Lung (tissue), 12 donors: ENCODE measurements around the gene SEMA4D. TPM values are rescaled to one million over a fixed set of nuclear protein-coding genes. Genes with fewer than 3 reads are reported as not detected.

ENCODE experiments used
- ATAC-seq: fragments of 200-7000 bp; cut with Tn5 transposase; one replicate; pipeline ENCODE4 v1.9.1; 2020; ENCODE audit warnings: moderate number of reproducible peaks; ENCODE audit not compliant: insufficient read depth, low FRiP score
- DNase-seq, 3 donors: peaks; one replicate each; pipeline ENCODE4 v3.0.0-alpha.2; 2013 to 2017
- H3K27ac ChIP-seq, 2 donors: one replicate each; pipeline ENCODE4 v1.5.1; 2013; ENCODE audit warnings: mild to moderate bottlenecking in 2 of 2, moderate library complexity in 2 of 2, control low read depth in 1 of 2, inconsistent platforms in 1 of 2, low read depth in 1 of 2, low read length in 1 of 2
- H3K27me3 ChIP-seq, 3 donors: one replicate each; pipeline ENCODE4 v1.5.1; 2013; ENCODE audit warnings: low read length in 2 of 3; ENCODE audit not compliant: control insufficient read depth in 3 of 3, insufficient read depth in 3 of 3
- H3K36me3 ChIP-seq, 4 donors: one replicate each; pipeline ENCODE4 v1.5.1; 2013; ENCODE audit warnings: low read length in 4 of 4, mild to moderate bottlenecking in 1 of 4, moderate library complexity in 1 of 4; ENCODE audit not compliant: control insufficient read depth in 4 of 4, insufficient read depth in 4 of 4
- H3K4me1 ChIP-seq, 5 donors: one replicate each; pipeline ENCODE4 v1.5.1; 2013; ENCODE audit warnings: low read length in 5 of 5, mild to moderate bottlenecking in 2 of 5, moderate library complexity in 1 of 5; ENCODE audit not compliant: control insufficient read depth in 5 of 5, insufficient read depth in 5 of 5
- H3K4me3 ChIP-seq: one replicate; pipeline ENCODE4 v1.5.1; 2013; ENCODE audit warnings: mild to moderate bottlenecking, control low read depth, moderate library complexity
- H3K9ac ChIP-seq, 2 donors: one replicate each; pipeline ENCODE4 v1.5.1; 2013; ENCODE audit warnings: low read length in 2 of 2, control low read depth in 1 of 2; ENCODE audit not compliant: insufficient read depth in 1 of 2
- H3K9me3 ChIP-seq, 4 donors: one replicate each; pipeline ENCODE4 v1.5.1; 2013; ENCODE audit warnings: low read length in 3 of 4, mild to moderate bottlenecking in 1 of 4, moderate library complexity in 1 of 4; ENCODE audit not compliant: control insufficient read depth in 4 of 4, insufficient read depth in 3 of 4
- CTCF ChIP-seq: IDR thresholded peaks from 2 replicates; pipeline ENCODE4 v1.5.1; 2012; ENCODE audit warnings: mild to moderate bottlenecking; ENCODE audit errors: control extremely low read depth, extremely low read depth
- WGBS, 2 donors: extraction: QIAGEN DNeasy Blood & Tissue Kit; methylation state at CpG; one replicate each; pipeline ENCODE4 v1.1.7; 2013; 5-methylcytosine and 5-hydroxymethylcytosine counted together
- polyA plus RNA-seq, 2 donors: library from polyadenylated mRNA; stranded (reverse); fragments of 200-250 nt; gene quantifications; one replicate each; pipeline ENCODE4 v1.2.1, GENCODE V29; 2013
- total RNA-seq, 2 donors: library from RNA; depleted of rRNA in 1 of 2; stranded (reverse); fragments of >200 nt in 1 of 2; gene quantifications; one replicate each; pipeline ENCODE4 v1.2.1, GENCODE V29; 2014 to 2021
- donor health status: control.
- donor health status: control.
- donor health status: Bipolar disorder and iron deficiency.
- donor health status: healthy.
- donor health status: DM: yes; HTN: yes; CAD: no.

SEMA4D gene
- total and polyA plus RNA-seq, 4 donors, result 6.7 to 61.5 (median 29.0) TPM

- ATAC-seq (no peak), DNase-seq (no peak)
- Histone ChIP-seq H3K4me1 (peaks cover 0 to 23% (median 7%) of the 10 kb centered on the region in 5 donors), H3K9me3 (no peaks in the 10 kb centered on the region), H3K27me3 (no peaks in the 10 kb centered on the region), H3K9ac (no peak overlapping the region), H3K4me3 (no peak overlapping the region), H3K36me3 (peaks cover 0 to 3% (median 0%) of the 10 kb centered on the region in 4 donors), H3K27ac (no peak overlapping the region)
- WGBS, 2 donors, result 91 to 95% methylated on average over 13 of the region's 13 CpGs
- TF ChIP-seq CTCF, result no peak
Measured at GRCh38 chr9:89446261-89446960, 51.5 kb downstream of the SEMA4D start.

GRCh38 chr9:89445801-89446251 lies 52.1 kb downstream of the SEMA4D start:
- no peak for ATAC-seq
- Histone ChIP-seq H3K4me3 (no peak overlapping the region), H3K4me1 (peaks cover 0 to 29% (median 12%) of the 10 kb centered on the region in 5 donors), H3K9ac (no peak overlapping the region), H3K27ac (no peak overlapping the region), H3K9me3 (no peaks in the 10 kb centered on the region), H3K36me3 (peaks cover 0 to 3% (median 0%) of the 10 kb centered on the region in 4 donors), H3K27me3 (no peaks in the 10 kb centered on the region)
- DNase-seq, result no peak
- WGBS, 2 donors, result 91 to 95% methylated on average over 8 of the region's 8 CpGs
- TF ChIP-seq CTCF, result no peak

- H3K9ac ChIP-seq, result no peak overlapping the region
Measured at GRCh38 chr9:89444925-89445765, 52.8 kb downstream of the SEMA4D start.

More at GRCh38 chr9:89444925-89445765, 52.8 kb downstream of the SEMA4D start:
- no peaks in the 10 kb centered on the region for H3K27me3 ChIP-seq
- peaks cover 0 to 35% (median 15%) of the 10 kb centered on the region in 5 donors for H3K4me1 ChIP-seq
- ATAC-seq, result no peak
- 83 to 85% methylated on average over 16 of the region's 16 CpGs for WGBS, 2 donors
- H3K9me3 ChIP-seq, result no peaks in the 10 kb centered on the region
- peaks cover 0 to 3% (median 0%) of the 10 kb centered on the region in 4 donors for H3K36me3 ChIP-seq
- peak in 1 of 3 donors; percentile 59 for DNase-seq
- H3K4me3 ChIP-seq, result no peak overlapping the region
- TF ChIP-seq CTCF, result no peak
- no peak overlapping the region for H3K27ac ChIP-seq
